Lower leg skin (tissue), 4 donors: ENCODE results near the gene CNTNAP4. TPM values are rescaled to one million over a fixed set of nuclear protein-coding genes. Genes with fewer than 3 reads are reported as not detected.
A peak's percentile ranks its signal among the peaks of the same experiment; 100 is the strongest.

Source experiments
- DNase-seq, 2 donors: peaks; one replicate each; pipeline ENCODE4 v3.0.0-alpha.2; 2019; ENCODE audit warnings: low spot score in 2 of 2
- H3K4me3 ChIP-seq: fragments of 200-600 bp; sonication (generic); 2 replicates; pipeline ENCODE4 v1.5.1; 2017; ENCODE audit warnings: mild to moderate bottlenecking, low read depth; ENCODE audit not compliant: poor library complexity, severe bottlenecking
- CTCF ChIP-seq, 3 donors: fragments of 450-650 bp; IDR thresholded peaks; one replicate each; pipeline ENCODE4 v1.5.1; 2016; ENCODE audit warnings: antibody characterized with exemption in 3 of 3, mild to moderate bottlenecking in 3 of 3, moderate library complexity in 2 of 3
- POLR2A ChIP-seq, 2 donors: fragments of 450-650 bp; IDR thresholded peaks; one replicate each; pipeline ENCODE4 v1.6.1; 2016 to 2017; ENCODE audit warnings: antibody characterized with exemption in 2 of 2, mild to moderate bottlenecking in 1 of 2, moderate library complexity in 1 of 2
- WGBS, 2 donors: methylation state at CpG; one replicate each; pipeline ENCODE4 v1.1.5; 2018; 5-methylcytosine and 5-hydroxymethylcytosine counted together
- intact Hi-C: fragments of 100-400 bp; cut with DNase I; formaldehyde crosslinking; loops from one replicate; pipeline ENCODE4 v1.15.0; 2023; ENCODE audit warnings: low total_unique reads
- total RNA-seq, 4 donors: library from RNA; depleted of rRNA; stranded (reverse); fragments of >200 nt; gene quantifications; one replicate each; pipeline ENCODE4 v1.1.0, GENCODE V29; 2016

CNTNAP4 gene
- total RNA-seq, 4 donors from 2014 or later: not detected

GRCh38 chr16:76335180-76335974, 58.2 kb downstream of the CNTNAP4 start:
- WGBS, 2 donors: 61 to 76% methylated on average over 3 of the region's 3 CpGs
- intact Hi-C loops: no loop called here
- no peak for TF ChIP-seq CTCF (IDR thresholded peaks at IDR 0.05)
- no peak for DNase-seq
- H3K4me3 ChIP-seq: no peak overlapping the region

GRCh38 chr16:76336112-76336511, 58.9 kb downstream of the CNTNAP4 start:
- H3K4me3 ChIP-seq: no peak overlapping the region
- intact Hi-C loops: no loop called here
- TF ChIP-seq CTCF (IDR thresholded peaks at IDR 0.05) (no peak), POLR2A (IDR thresholded peaks at IDR 0.05) (no peak)
- 65 to 74% methylated on average over 1 of the region's 1 CpG for WGBS, 2 donors
- no peak for DNase-seq

GRCh38 chr16:76338472-76338871, 61.3 kb downstream of the CNTNAP4 start:
- intact Hi-C loops: no loop called here
- DNase-seq: no peak
- TF ChIP-seq CTCF (IDR thresholded peaks at IDR 0.05): no peak
- no peak for TF ChIP-seq POLR2A (IDR thresholded peaks at IDR 0.05)
- H3K4me3 ChIP-seq: no peak overlapping the region

DNA sequence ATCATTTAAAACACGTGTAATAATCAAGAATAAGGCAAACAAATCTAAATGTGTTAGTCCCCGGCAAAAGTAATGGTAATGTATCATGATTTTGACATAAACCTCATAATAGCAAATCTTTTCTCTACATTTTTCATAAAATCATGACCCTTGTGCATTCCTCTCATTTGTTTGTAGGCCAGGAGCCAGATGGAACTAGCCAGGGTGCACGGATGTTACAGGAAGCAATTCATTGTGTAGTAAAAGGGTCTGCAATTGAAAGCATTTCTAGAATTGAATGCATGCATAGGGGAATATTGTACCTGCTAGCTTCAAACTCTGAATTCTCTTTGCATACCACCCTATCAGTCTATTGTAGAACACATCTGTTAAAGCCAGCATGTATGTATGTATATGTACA, 66.6 kb downstream of the CNTNAP4 start:
- intact Hi-C loops: no loop called here
- no peak overlapping the region for H3K4me3 ChIP-seq
- no peak for DNase-seq
- TF ChIP-seq CTCF (IDR thresholded peaks at IDR 0.05) (no peak), POLR2A (IDR thresholded peaks at IDR 0.05) (no peak)
- WGBS, 2 donors: 62 to 67% methylated on average over 3 of the region's 3 CpGs

DNA sequence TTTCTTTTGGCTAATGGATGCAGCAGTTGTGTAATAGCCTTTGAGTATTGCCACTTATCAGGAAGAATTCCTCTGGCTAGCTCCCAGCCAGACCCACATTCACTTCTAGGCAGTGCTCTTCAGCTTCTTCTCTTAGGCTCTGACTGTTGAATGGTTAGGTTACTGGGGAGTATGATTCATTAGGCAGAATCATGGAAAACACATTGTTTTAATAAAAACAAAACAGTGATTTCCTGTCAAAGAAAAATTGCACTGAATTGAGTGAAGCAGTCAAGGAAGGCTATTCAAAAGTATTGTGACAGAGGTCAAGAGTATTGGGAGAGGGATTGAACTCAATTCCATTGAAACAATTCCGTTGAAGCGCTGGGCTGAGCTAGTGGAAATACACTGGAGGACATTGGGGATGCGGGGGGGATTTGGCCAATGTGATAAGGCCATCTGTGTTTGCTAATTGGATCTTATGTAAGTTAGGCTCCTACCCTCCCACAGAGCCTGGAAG, 68.0 kb downstream of the CNTNAP4 start:
- WGBS, 2 donors: 57 to 65% methylated on average over 3 of the region's 3 CpGs
- TF ChIP-seq POLR2A (IDR thresholded peaks at IDR 0.05) (no peak), CTCF (IDR thresholded peaks at IDR 0.05) (no peak)
- intact Hi-C loops: no loop called here
- no peak overlapping the region for H3K4me3 ChIP-seq
- DNase-seq: peak in 1 of 2 donors; percentile 52

- TF ChIP-seq CTCF (IDR thresholded peaks at IDR 0.05): no peak
- no peak for TF ChIP-seq POLR2A (IDR thresholded peaks at IDR 0.05)
- no peak for DNase-seq
- intact Hi-C loops: no loop called here
- WGBS, 2 donors: 63 to 79% methylated on average over 3 of the region's 3 CpGs
- H3K4me3 ChIP-seq: no peak overlapping the region
Measured at GRCh38 chr16:76346210-76346609, 69.0 kb downstream of the CNTNAP4 start.
